ENCODE results near the gene SOX6. TPM values are rescaled to one million over a fixed set of nuclear protein-coding genes. Genes with fewer than 3 reads are reported as not detected.
"Not testable (repeated sequence)": the region's sequence is repeated elsewhere in the genome, so short reads cannot be mapped to it uniquely, and the experiment has no call there.

Gene SOX6
- total RNA-seq, 1 experiment from 2014 or later, result not detected

GRCh38 chr11:16086229-16086819 is 270.0 kb downstream of the SOX6 start:
- no peak overlapping the region for H3K4me2 ChIP-seq (ENCODE audit: low read depth, low read length, poor library complexity, severe bottlenecking)
- H3K4me1 ChIP-seq (ENCODE audit: low read length), result no peaks in the 10 kb centered on the region
- no peak overlapping the region for H3K27ac ChIP-seq (ENCODE audit: low read length)
- H2AFZ ChIP-seq (ENCODE audit: low read length), result no peak overlapping the region
- H3K9me2 ChIP-seq (replicated peaks; ENCODE audit: insufficient read depth, low read length), result no peaks in the 10 kb centered on the region
- no peaks in the 10 kb centered on the region for H3K36me3 ChIP-seq (ENCODE audit: insufficient read depth, low read length)
- no peaks in the 10 kb centered on the region for H3K27me3 ChIP-seq (ENCODE audit: low read length)
- H3K79me2 ChIP-seq (ENCODE audit: low read length), result no peaks in the 10 kb centered on the region
- no peak overlapping the region for H3K4me3 ChIP-seq (ENCODE audit: low read length)
- no peaks in the 10 kb centered on the region for H3K9me3 ChIP-seq (ENCODE audit: low read length)
- no peak overlapping the region for H3K9ac ChIP-seq (ENCODE audit: low read length)
- no peaks in the 10 kb centered on the region for H4K20me1 ChIP-seq (ENCODE audit: insufficient read depth, low read depth, low read length)
- no peak for DNase-seq

- Histone ChIP-seq H3K36me3 (ENCODE audit: insufficient read depth, low read length) (no peaks in the 10 kb centered on the region), H3K9me3 (ENCODE audit: low read length) (no peaks in the 10 kb centered on the region), H3K79me2 (ENCODE audit: low read length) (no peaks in the 10 kb centered on the region), H3K4me3 (ENCODE audit: low read length) (no peak overlapping the region), H4K20me1 (ENCODE audit: insufficient read depth, low read depth, low read length) (no peaks in the 10 kb centered on the region), H2AFZ (ENCODE audit: low read length) (no peak overlapping the region), H3K9ac (ENCODE audit: low read length) (no peak overlapping the region), H3K9me2 (replicated peaks; ENCODE audit: insufficient read depth, low read length) (no peaks in the 10 kb centered on the region), H3K27me3 (ENCODE audit: low read length) (no peaks in the 10 kb centered on the region), H3K4me2 (ENCODE audit: low read depth, low read length, poor library complexity, severe bottlenecking) (no peak overlapping the region), H3K4me1 (ENCODE audit: low read length) (no peaks in the 10 kb centered on the region), H3K27ac (ENCODE audit: low read length) (no peak overlapping the region)
- no peak for DNase-seq
These were observed 274.0 kb downstream of the SOX6 start for GRCh38 chr11:16082095-16083055.

GRCh38 chr11:16081382-16082094 is 274.8 kb downstream of the SOX6 start:
- Histone ChIP-seq H3K4me3 (ENCODE audit: low read length) (no peak overlapping the region), H3K27ac (ENCODE audit: low read length) (no peak overlapping the region), H3K9me2 (replicated peaks; ENCODE audit: insufficient read depth, low read length) (no peaks in the 10 kb centered on the region), H4K20me1 (ENCODE audit: insufficient read depth, low read depth, low read length) (no peaks in the 10 kb centered on the region), H3K79me2 (ENCODE audit: low read length) (no peaks in the 10 kb centered on the region), H3K4me1 (ENCODE audit: low read length) (no peaks in the 10 kb centered on the region), H3K27me3 (ENCODE audit: low read length) (no peaks in the 10 kb centered on the region), H3K9me3 (ENCODE audit: low read length) (no peaks in the 10 kb centered on the region), H2AFZ (ENCODE audit: low read length) (no peak overlapping the region), H3K9ac (ENCODE audit: low read length) (no peak overlapping the region), H3K36me3 (ENCODE audit: insufficient read depth, low read length) (no peaks in the 10 kb centered on the region), H3K4me2 (ENCODE audit: low read depth, low read length, poor library complexity, severe bottlenecking) (no peak overlapping the region)
- DNase-seq, result no peak

- Histone ChIP-seq H3K9ac (ENCODE audit: low read length) (no peak overlapping the region), H2AFZ (ENCODE audit: low read length) (no peak overlapping the region), H3K79me2 (ENCODE audit: low read length) (no peaks in the 10 kb centered on the region), H3K9me3 (ENCODE audit: low read length) (no peaks in the 10 kb centered on the region), H3K27ac (ENCODE audit: low read length) (no peak overlapping the region), H3K36me3 (ENCODE audit: insufficient read depth, low read length) (no peaks in the 10 kb centered on the region), H4K20me1 (ENCODE audit: insufficient read depth, low read depth, low read length) (no peaks in the 10 kb centered on the region), H3K27me3 (ENCODE audit: low read length) (no peaks in the 10 kb centered on the region), H3K9me2 (replicated peaks; ENCODE audit: insufficient read depth, low read length) (no peaks in the 10 kb centered on the region), H3K4me2 (ENCODE audit: low read depth, low read length, poor library complexity, severe bottlenecking) (no peak overlapping the region), H3K4me1 (ENCODE audit: low read length) (no peaks in the 10 kb centered on the region), H3K4me3 (ENCODE audit: low read length) (no peak overlapping the region)
- DNase-seq, result no peak
These were observed 275.5 kb downstream of the SOX6 start for GRCh38 chr11:16080688-16081381.

- Histone ChIP-seq H3K79me2 (ENCODE audit: low read length) (no peaks in the 10 kb centered on the region), H3K4me3 (ENCODE audit: low read length) (no peak overlapping the region), H3K4me2 (ENCODE audit: low read depth, low read length, poor library complexity, severe bottlenecking) (no peak overlapping the region), H3K27ac (ENCODE audit: low read length) (no peak overlapping the region), H3K9me2 (replicated peaks; ENCODE audit: insufficient read depth, low read length) (no peaks in the 10 kb centered on the region), H3K9me3 (ENCODE audit: low read length) (no peaks in the 10 kb centered on the region), H3K9ac (ENCODE audit: low read length) (no peak overlapping the region), H2AFZ (ENCODE audit: low read length) (no peak overlapping the region), H3K27me3 (ENCODE audit: low read length) (no peaks in the 10 kb centered on the region), H4K20me1 (ENCODE audit: insufficient read depth, low read depth, low read length) (no peaks in the 10 kb centered on the region), H3K4me1 (ENCODE audit: low read length) (no peaks in the 10 kb centered on the region), H3K36me3 (ENCODE audit: insufficient read depth, low read length) (no peaks in the 10 kb centered on the region)
- DNase-seq, result no peak
These were observed 277.4 kb downstream of the SOX6 start for GRCh38 chr11:16078936-16079335.

- Histone ChIP-seq H3K4me2 (ENCODE audit: low read depth, low read length, poor library complexity, severe bottlenecking) (no peak overlapping the region), H3K9me2 (replicated peaks; ENCODE audit: insufficient read depth, low read length) (no peaks in the 10 kb centered on the region), H3K4me3 (ENCODE audit: low read length) (no peak overlapping the region), H3K27ac (ENCODE audit: low read length) (no peak overlapping the region), H3K4me1 (ENCODE audit: low read length) (no peaks in the 10 kb centered on the region), H3K9ac (ENCODE audit: low read length) (no peak overlapping the region), H2AFZ (ENCODE audit: low read length) (no peak overlapping the region), H3K9me3 (ENCODE audit: low read length) (no peaks in the 10 kb centered on the region), H3K36me3 (ENCODE audit: insufficient read depth, low read length) (no peaks in the 10 kb centered on the region), H3K79me2 (ENCODE audit: low read length) (no peaks in the 10 kb centered on the region), H3K27me3 (ENCODE audit: low read length) (no peaks in the 10 kb centered on the region), H4K20me1 (ENCODE audit: insufficient read depth, low read depth, low read length) (no peaks in the 10 kb centered on the region)
- no peak for DNase-seq
These were observed 285.8 kb downstream of the SOX6 start for GRCh38 chr11:16070573-16070972.

GRCh38 chr11:16067268-16067667 is 289.1 kb downstream of the SOX6 start:
- not testable (repeated sequence) for H3K4me1 ChIP-seq (ENCODE audit: low read length); H3K79me2 ChIP-seq (ENCODE audit: low read length); H3K9me3 ChIP-seq (ENCODE audit: low read length); H3K9me2 ChIP-seq (replicated peaks; ENCODE audit: insufficient read depth, low read length); H3K4me3 ChIP-seq (ENCODE audit: low read length); H2AFZ ChIP-seq (ENCODE audit: low read length); H3K27ac ChIP-seq (ENCODE audit: low read length); H4K20me1 ChIP-seq (ENCODE audit: insufficient read depth, low read depth, low read length); DNase-seq; H3K4me2 ChIP-seq (ENCODE audit: low read depth, low read length, poor library complexity, severe bottlenecking); H3K9ac ChIP-seq (ENCODE audit: low read length); H3K27me3 ChIP-seq (ENCODE audit: low read length); H3K36me3 ChIP-seq (ENCODE audit: insufficient read depth, low read length)

GRCh38 chr11:16059332-16059731 is 297.0 kb downstream of the SOX6 start:
- Histone ChIP-seq H3K4me1 (ENCODE audit: low read length) (no peaks in the 10 kb centered on the region), H3K4me2 (ENCODE audit: low read depth, low read length, poor library complexity, severe bottlenecking) (no peak overlapping the region), H3K9ac (ENCODE audit: low read length) (no peak overlapping the region)

More at GRCh38 chr11:16059332-16059731, 297.0 kb downstream of the SOX6 start:
- Histone ChIP-seq H3K36me3 (ENCODE audit: insufficient read depth, low read length) (no peaks in the 10 kb centered on the region), H3K9me3 (ENCODE audit: low read length) (no peaks in the 10 kb centered on the region), H3K27me3 (ENCODE audit: low read length) (no peaks in the 10 kb centered on the region), H3K9me2 (replicated peaks; ENCODE audit: insufficient read depth, low read length) (no peaks in the 10 kb centered on the region), H3K79me2 (ENCODE audit: low read length) (no peaks in the 10 kb centered on the region), H4K20me1 (ENCODE audit: insufficient read depth, low read depth, low read length) (no peaks in the 10 kb centered on the region), H3K27ac (ENCODE audit: low read length) (no peak overlapping the region), H2AFZ (ENCODE audit: low read length) (no peak overlapping the region), H3K4me3 (ENCODE audit: low read length) (no peak overlapping the region)
- DNase-seq, result no peak
